Loucy (cell line): ENCODE data around the gene HOXB4.

ENCODE experiments used
- H2AFZ ChIP-seq: fragments of 200-600 bp; sonication (generic); 2 replicates; pipeline ENCODE4 v1.6.0; 2016; ENCODE audit warnings: antibody characterized with exemption, mild to moderate bottlenecking, low read length, moderate library complexity
- H3F3A ChIP-seq: fragments of 200-600 bp; 2 replicates; pipeline ENCODE4 v1.6.0; 2016; ENCODE audit warnings: antibody characterized with exemption, low read depth, mild to moderate bottlenecking
- H3K27me3 ChIP-seq: fragments of 200-600 bp; sonication (generic); 2 replicates; pipeline ENCODE4 v1.6.1; 2014; ENCODE audit warnings: low read length, mild to moderate bottlenecking; ENCODE audit not compliant: insufficient read depth, poor library complexity, severe bottlenecking
- H3K36me3 ChIP-seq: fragments of 200-600 bp; sonication (generic); 2 replicates; pipeline ENCODE4 v1.6.1; 2016; ENCODE audit warnings: low read length; ENCODE audit not compliant: insufficient read depth
- H3K4me1 ChIP-seq: fragments of 200-600 bp; sonication (generic); 2 replicates; pipeline ENCODE4 v1.5.1; 2014; ENCODE audit warnings: low read length, mild to moderate bottlenecking; ENCODE audit not compliant: insufficient read depth, poor library complexity, severe bottlenecking
- H3K4me2 ChIP-seq: fragments of 200-600 bp; sonication (generic); 2 replicates; pipeline ENCODE4 v1.6.0; 2014; ENCODE audit warnings: antibody characterized with exemption, low read length, low read depth, mild to moderate bottlenecking; ENCODE audit not compliant: poor library complexity, severe bottlenecking
- H3K4me3 ChIP-seq: fragments of 200-600 bp; sonication (generic); 2 replicates; pipeline ENCODE4 v1.5.1; 2014; ENCODE audit warnings: low read length, mild to moderate bottlenecking, mixed read lengths; ENCODE audit not compliant: poor library complexity, severe bottlenecking
- H3K79me2 ChIP-seq: fragments of 200-600 bp; sonication (generic); 2 replicates; pipeline ENCODE4 v1.6.1; 2014; ENCODE audit warnings: low read length; ENCODE audit not compliant: insufficient read depth
- H3K9ac ChIP-seq: fragments of 200-600 bp; sonication (generic); 2 replicates; pipeline ENCODE4 v1.6.0; 2014; ENCODE audit warnings: mild to moderate bottlenecking, low read depth, low read length, moderate library complexity; ENCODE audit not compliant: poor library complexity, severe bottlenecking
- H3K9me2 ChIP-seq: fragments of 200-600 bp; sonication (generic); replicated peaks from 2 replicates; pipeline ENCODE4 v1.6.1; 2016; ENCODE audit warnings: low read depth, low read length, mixed read lengths
- H3K9me3 ChIP-seq: fragments of 200-600 bp; sonication (generic); 2 replicates; pipeline ENCODE4 v1.6.1; 2014; ENCODE audit warnings: mild to moderate bottlenecking, antibody characterized with exemption, low read length, low read depth; ENCODE audit not compliant: insufficient read depth
- H4K20me1 ChIP-seq: fragments of 200-600 bp; sonication (generic); 2 replicates; pipeline ENCODE4 v1.6.0; 2014; ENCODE audit warnings: antibody characterized with exemption, low read length, mild to moderate bottlenecking; ENCODE audit not compliant: insufficient read depth, poor library complexity, severe bottlenecking
- EZH2phosphoT487 ChIP-seq: fragments of 200-600 bp; IDR thresholded peaks from 2 replicates; pipeline ENCODE4 v1.6.1; 2018; ENCODE audit warnings: antibody characterized with exemption, mild to moderate bottlenecking, moderate library complexity, borderline replicate concordance
- TF ChIP-seq, protein P1 (sequence below): fragments of 200-600 bp; sonication (generic); conservative IDR thresholded peaks from 2 replicates; pipeline ENCODE4 v1.5.1; 2014; ENCODE audit warnings: mild to moderate bottlenecking, antibody characterized with exemption, low read length

HOXB4 gene

DNA sequence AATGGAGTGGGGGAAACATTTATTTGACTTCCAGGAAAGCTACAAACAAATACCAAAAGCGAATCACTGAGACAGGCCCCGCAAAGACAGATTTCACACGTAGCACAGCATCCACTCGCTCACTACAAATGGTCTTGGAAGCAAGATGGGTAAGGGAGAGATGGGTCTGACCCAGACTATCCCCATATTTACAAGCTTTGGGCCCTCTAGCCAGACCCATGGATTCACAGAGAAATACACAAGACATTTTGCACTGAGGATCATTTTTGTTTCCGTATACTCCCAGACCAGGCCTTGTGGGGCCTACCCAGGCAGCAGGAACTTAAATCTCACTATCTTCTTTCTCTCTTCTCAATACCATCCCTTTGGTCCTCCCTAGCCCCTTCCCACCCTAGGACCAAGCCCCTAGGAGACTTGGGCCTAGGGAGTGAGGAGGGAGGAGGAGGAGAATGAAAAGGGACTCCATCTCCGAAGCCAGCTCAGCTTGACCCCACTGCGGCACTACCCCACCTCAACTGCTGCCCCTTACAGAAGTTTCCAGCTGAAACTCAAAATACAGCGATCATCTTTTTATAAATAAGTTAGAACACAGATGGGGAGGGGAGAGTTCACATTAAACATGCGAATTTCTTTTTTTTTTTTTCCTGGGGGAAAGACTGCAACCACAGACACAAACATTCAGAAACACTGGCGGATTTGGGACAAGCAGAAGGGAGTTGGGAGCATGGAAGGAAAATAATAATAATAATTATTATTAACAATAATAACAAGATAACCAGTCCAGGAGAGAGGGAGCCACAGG lies 13.3 kb upstream of the HOXB4 start:
- Histone ChIP-seq H3K4me2 (peak overlapping the region; percentile 98), H3K9me2 (no peaks in the 10 kb centered on the region), H3K9me3 (no peaks in the 10 kb centered on the region), H2AFZ (no peak overlapping the region), H3K4me3 (peak overlapping the region; percentile 89), H3K79me2 (peaks cover 98% of the 10 kb centered on the region), H4K20me1 (peaks cover 80% of the 10 kb centered on the region), H3K27me3 (peaks cover 42% of the 10 kb centered on the region), H3K36me3 (peaks cover 36% of the 10 kb centered on the region), H3F3A (peaks cover 7% of the 10 kb centered on the region; the same call in 1 of the 2 replicates), H3K9ac (peak overlapping the region; percentile 100), H3K4me1 (peaks cover 47% of the 10 kb centered on the region)
- no peak for TF ChIP-seq EZH2phosphoT487
- TF ChIP-seq, protein P1, sequence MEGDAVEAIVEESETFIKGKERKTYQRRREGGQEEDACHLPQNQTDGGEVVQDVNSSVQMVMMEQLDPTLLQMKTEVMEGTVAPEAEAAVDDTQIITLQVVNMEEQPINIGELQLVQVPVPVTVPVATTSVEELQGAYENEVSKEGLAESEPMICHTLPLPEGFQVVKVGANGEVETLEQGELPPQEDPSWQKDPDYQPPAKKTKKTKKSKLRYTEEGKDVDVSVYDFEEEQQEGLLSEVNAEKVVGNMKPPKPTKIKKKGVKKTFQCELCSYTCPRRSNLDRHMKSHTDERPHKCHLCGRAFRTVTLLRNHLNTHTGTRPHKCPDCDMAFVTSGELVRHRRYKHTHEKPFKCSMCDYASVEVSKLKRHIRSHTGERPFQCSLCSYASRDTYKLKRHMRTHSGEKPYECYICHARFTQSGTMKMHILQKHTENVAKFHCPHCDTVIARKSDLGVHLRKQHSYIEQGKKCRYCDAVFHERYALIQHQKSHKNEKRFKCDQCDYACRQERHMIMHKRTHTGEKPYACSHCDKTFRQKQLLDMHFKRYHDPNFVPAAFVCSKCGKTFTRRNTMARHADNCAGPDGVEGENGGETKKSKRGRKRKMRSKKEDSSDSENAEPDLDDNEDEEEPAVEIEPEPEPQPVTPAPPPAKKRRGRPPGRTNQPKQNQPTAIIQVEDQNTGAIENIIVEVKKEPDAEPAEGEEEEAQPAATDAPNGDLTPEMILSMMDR: no peak

DNA sequence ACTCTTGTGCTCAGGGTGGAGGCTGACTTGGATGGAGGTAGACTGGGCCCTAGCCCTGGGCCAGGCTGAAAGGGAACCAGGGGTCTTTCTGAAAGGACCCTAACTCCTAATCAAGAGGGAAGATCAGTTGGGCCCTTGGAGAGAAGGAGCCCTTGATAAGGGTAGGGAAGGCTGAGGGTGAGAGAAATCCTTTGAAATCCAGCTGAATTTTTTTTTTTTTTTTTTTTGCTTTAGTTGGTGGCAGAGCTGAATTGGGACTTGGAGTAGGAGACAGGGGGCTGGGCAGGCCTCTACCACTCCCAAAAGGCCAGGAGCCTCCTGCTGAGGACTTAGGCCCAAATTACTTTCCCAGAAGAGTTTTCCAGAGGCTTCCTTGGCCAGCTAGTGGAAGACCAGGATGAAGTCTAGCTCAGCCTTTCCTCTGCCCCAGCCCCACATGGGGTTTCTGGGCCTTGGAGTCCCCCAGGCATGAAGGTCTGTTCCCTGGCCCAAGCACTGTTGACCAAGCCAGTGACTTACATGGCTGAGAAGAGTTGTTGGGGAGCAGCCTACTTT lies 12.5 kb upstream of the HOXB4 start:
- Histone ChIP-seq H3F3A (peaks cover 7% of the 10 kb centered on the region; the same call in 1 of the 2 replicates), H3K9me3 (no peaks in the 10 kb centered on the region), H3K27me3 (peaks cover 46% of the 10 kb centered on the region), H3K4me1 (peaks cover 45% of the 10 kb centered on the region), H3K4me2 (peak overlapping the region; percentile 98), H3K79me2 (peaks cover 98% of the 10 kb centered on the region), H3K9me2 (no peaks in the 10 kb centered on the region), H3K4me3 (peak overlapping the region; percentile 89), H4K20me1 (peaks cover 82% of the 10 kb centered on the region), H2AFZ (no peak overlapping the region), H3K36me3 (peaks cover 34% of the 10 kb centered on the region), H3K9ac (peak overlapping the region; percentile 100)
- TF ChIP-seq, protein P1: no peak
- no peak for TF ChIP-seq EZH2phosphoT487

DNA sequence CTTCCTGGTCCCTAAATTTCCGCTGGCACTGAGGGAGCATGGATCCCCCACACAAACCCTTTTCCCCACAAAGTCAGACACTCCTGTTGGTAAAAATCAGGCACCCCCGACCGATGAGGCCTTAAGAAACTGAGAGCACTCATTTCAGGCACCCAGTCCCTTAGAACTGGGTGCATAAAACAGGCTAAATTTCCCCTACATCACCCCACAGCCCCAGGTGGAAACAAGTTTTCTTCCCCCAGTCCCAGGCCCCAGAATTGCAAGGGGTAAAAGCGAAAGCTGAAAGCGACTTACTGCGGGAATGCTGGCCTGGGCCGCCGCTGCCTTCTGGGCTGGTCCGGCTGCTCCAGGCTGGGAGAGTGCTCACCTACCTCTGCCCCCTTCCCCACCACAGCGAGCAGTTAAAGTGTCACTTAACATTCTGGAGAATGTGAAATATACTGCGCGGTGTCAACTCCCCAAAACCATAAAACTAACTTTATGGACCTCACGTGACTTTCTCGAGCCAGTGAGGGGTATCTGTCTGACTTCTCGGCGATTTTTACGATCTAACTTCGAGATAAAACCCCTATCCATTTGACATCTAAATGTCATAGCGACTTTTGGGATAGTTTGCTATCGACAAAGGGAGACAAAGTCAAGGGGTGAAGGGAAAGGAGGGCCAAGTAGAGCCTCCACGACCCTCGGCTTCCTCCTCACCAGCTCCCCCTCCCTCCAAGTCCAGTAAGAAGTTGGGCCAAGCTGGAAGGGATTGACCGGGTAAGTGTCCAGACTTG lies 11.9 kb upstream of the HOXB4 start, which contains the start of gene HOXB3:
Gene HOXB3 (minus strand): TSS at position 411 of the 776 bp plus-strand sequence. CDS start 37,767 bp downstream, outside the sequence.
- Histone ChIP-seq H3K27me3 (peaks cover 46% of the 10 kb centered on the region), H3K4me3 (peak within 1 kb of the TSS; percentile 89)

More for the DNA sequence above, 11.9 kb upstream of the HOXB4 start, which contains the start of gene HOXB3:
- Histone ChIP-seq H3K9me3 (no peaks in the 10 kb centered on the region), H3F3A (peaks cover 7% of the 10 kb centered on the region; the same call in 1 of the 2 replicates), H3K4me2 (peak within 1 kb of the TSS; percentile 98), H4K20me1 (peaks cover 82% of the 10 kb centered on the region), H3K79me2 (peaks cover 98% of the 10 kb centered on the region), H3K9ac (peak within 1 kb of the TSS; percentile 100), H3K36me3 (peaks cover 30% of the 10 kb centered on the region; the same call in 1 of the 2 replicates), H3K4me1 (peaks cover 39% of the 10 kb centered on the region), H3K9me2 (no peaks in the 10 kb centered on the region), H2AFZ (no peak within 1 kb of the TSS)
- no peak for TF ChIP-seq EZH2phosphoT487
- TF ChIP-seq, protein P1: no peak
